ENCODE data around the gene PLA2G10. TPM values are rescaled to one million over a fixed set of nuclear protein-coding genes. Genes with fewer than 3 reads are reported as not detected.

PLA2G10 gene
- total and polyA plus RNA-seq, 2 of the 13 experiments (the other 11 are each of a cell fraction or from before 2014, with no cell fraction given): not detected

- peak; percentile 96 for TF ChIP-seq ZSCAN29 (CRISPR knock-in tag; conservative IDR thresholded peaks at IDR 0.05)
- TF ChIP-seq ZNF414 (CRISPR knock-in tag; IDR thresholded peaks at IDR 0.05): no peak
- TF ChIP-seq, protein P1, sequence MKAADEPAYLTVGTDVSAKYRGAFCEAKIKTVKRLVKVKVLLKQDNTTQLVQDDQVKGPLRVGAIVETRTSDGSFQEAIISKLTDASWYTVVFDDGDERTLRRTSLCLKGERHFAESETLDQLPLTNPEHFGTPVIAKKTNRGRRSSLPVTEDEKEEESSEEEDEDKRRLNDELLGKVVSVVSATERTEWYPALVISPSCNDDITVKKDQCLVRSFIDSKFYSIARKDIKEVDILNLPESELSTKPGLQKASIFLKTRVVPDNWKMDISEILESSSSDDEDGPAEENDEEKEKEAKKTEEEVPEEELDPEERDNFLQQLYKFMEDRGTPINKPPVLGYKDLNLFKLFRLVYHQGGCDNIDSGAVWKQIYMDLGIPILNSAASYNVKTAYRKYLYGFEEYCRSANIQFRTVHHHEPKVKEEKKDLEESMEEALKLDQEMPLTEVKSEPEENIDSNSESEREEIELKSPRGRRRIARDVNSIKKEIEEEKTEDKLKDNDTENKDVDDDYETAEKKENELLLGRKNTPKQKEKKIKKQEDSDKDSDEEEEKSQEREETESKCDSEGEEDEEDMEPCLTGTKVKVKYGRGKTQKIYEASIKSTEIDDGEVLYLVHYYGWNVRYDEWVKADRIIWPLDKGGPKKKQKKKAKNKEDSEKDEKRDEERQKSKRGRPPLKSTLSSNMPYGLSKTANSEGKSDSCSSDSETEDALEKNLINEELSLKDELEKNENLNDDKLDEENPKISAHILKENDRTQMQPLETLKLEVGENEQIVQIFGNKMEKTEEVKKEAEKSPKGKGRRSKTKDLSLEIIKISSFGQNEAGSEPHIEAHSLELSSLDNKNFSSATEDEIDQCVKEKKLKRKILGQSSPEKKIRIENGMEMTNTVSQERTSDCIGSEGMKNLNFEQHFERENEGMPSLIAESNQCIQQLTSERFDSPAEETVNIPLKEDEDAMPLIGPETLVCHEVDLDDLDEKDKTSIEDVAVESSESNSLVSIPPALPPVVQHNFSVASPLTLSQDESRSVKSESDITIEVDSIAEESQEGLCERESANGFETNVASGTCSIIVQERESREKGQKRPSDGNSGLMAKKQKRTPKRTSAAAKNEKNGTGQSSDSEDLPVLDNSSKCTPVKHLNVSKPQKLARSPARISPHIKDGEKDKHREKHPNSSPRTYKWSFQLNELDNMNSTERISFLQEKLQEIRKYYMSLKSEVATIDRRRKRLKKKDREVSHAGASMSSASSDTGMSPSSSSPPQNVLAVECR (CRISPR knock-in tag; IDR thresholded peaks at IDR 0.05; ENCODE audit: borderline replicate concordance): peak; percentile 99
- 0 out of 2 replicates have a peak, but pooled peaks have one; percentile 5 for TF ChIP-seq ZBTB37 (CRISPR knock-in tag; IDR thresholded peaks at IDR 0.05)
- TF ChIP-seq ZNF10 (CRISPR knock-in tag; IDR thresholded peaks at IDR 0.05; ENCODE audit: borderline replicate concordance, low read depth): no peak
- peak; percentile 91 for TF ChIP-seq CEBPG (CRISPR knock-in tag; IDR thresholded peaks at IDR 0.05)
- TF ChIP-seq, protein P2, sequence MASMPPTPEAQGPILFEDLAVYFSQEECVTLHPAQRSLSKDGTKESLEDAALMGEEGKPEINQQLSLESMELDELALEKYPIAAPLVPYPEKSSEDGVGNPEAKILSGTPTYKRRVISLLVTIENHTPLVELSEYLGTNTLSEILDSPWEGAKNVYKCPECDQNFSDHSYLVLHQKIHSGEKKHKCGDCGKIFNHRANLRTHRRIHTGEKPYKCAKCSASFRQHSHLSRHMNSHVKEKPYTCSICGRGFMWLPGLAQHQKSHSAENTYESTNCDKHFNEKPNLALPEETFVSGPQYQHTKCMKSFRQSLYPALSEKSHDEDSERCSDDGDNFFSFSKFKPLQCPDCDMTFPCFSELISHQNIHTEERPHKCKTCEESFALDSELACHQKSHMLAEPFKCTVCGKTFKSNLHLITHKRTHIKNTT (CRISPR knock-in tag; IDR thresholded peaks at IDR 0.05): peak; percentile 32; the same call in 1 of the 2 replicates
- TF ChIP-seq FOXK2 (IDR thresholded peaks at IDR 0.05): peak; percentile 93
- peak; percentile 81; the same call in 1 of the 2 replicates for TF ChIP-seq ZNF17 (CRISPR knock-in tag; IDR thresholded peaks at IDR 0.05)
- TF ChIP-seq NFATC3 (CRISPR knock-in tag; IDR thresholded peaks at IDR 0.05): peak; percentile 59; the same call in 1 of the 2 replicates
- peak; percentile 97 for TF ChIP-seq DMAP1 (CRISPR knock-in tag; IDR thresholded peaks at IDR 0.05)
- TF ChIP-seq NR0B2 (CRISPR knock-in tag; IDR thresholded peaks at IDR 0.05): peak; percentile 91; the same call in 1 of the 2 replicates
- TF ChIP-seq SRY (CRISPR knock-in tag; IDR thresholded peaks at IDR 0.05): peak; percentile 7
- TF ChIP-seq CCDC6 (CRISPR knock-in tag; IDR thresholded peaks at IDR 0.05): peak; percentile 84
- peak; percentile 89 for TF ChIP-seq CREB1 (IDR thresholded peaks at IDR 0.05)
- TF ChIP-seq CREB1 (CRISPR knock-in tag; IDR thresholded peaks at IDR 0.05): no peak
- TF ChIP-seq ZBTB7A (CRISPR knock-in tag; IDR thresholded peaks at IDR 0.05): no peak
- TF ChIP-seq NFE2L2 (IDR thresholded peaks at IDR 0.05; ENCODE audit: low read length): no peak; the same call in 1 of the 2 replicates
- peak; percentile 79; the same call in 1 of the 2 replicates for TF ChIP-seq FOXM1 (CRISPR knock-in tag; IDR thresholded peaks at IDR 0.05)
- peak; percentile 97 for TF ChIP-seq AGO2 (optimal IDR thresholded peaks at IDR 0.05; ENCODE audit: low read depth, low read length)
- peak; percentile 98 for TF ChIP-seq TAF1 (CRISPR knock-in tag; IDR thresholded peaks at IDR 0.05)
- peak; percentile 88 for TF ChIP-seq E2F1 (CRISPR knock-in tag; IDR thresholded peaks at IDR 0.05)
Observed at GRCh38 chr16:14629919-14630619, 64.0 kb downstream of the PLA2G10 start, which contains the start of gene PARN (continued).

Data from HepG2 (cell line).